Peyer's patch (tissue), 4 donors: Measurements from ENCODE around the gene PIP5K1B. TPM values are rescaled to one million over a fixed set of nuclear protein-coding genes. Genes with fewer than 3 reads are reported as not detected.
A peak's percentile ranks its signal among the peaks of the same experiment; 100 is the strongest.

Experiments used
- DNase-seq, 3 donors: peaks; one replicate each; pipeline ENCODE4 v3.0.0-alpha.2; 2017 to 2019
- H3K27ac ChIP-seq, 4 donors: fragments of 200-600 bp; sonication (generic); one replicate each; pipeline ENCODE4 v1.5.1; 2016 to 2019
- H3K27me3 ChIP-seq, 2 donors: fragments of 200-600 bp; sonication (generic); one replicate each; pipeline ENCODE4 v1.5.1; 2019
- H3K36me3 ChIP-seq, 3 donors: fragments of 200-600 bp; sonication (generic); one replicate each; pipeline ENCODE4 v1.5.1; 2016 to 2019
- H3K4me1 ChIP-seq, 4 donors: fragments of 200-600 bp; sonication (generic); one replicate each; pipeline ENCODE4 v1.5.1; 2016 to 2019
- H3K4me3 ChIP-seq, 4 donors: fragments of 200-600 bp; sonication (generic); 1 replicate in 3 of 4; 2 replicates in 1 of 4; pipeline ENCODE4 v1.5.1; 2016 to 2019; ENCODE audit warnings: mild to moderate bottlenecking in 1 of 4
- H3K9me3 ChIP-seq, 4 donors: fragments of 200-600 bp; sonication (generic); one replicate each; pipeline ENCODE4 v1.5.1; 2016 to 2019; ENCODE audit warnings: mild to moderate bottlenecking in 1 of 4
- CTCF ChIP-seq, 6 experiments: fragments of 450-650 bp in 4 of 6; fragments of 200-600 bp in 2 of 6; sonication (generic) in 1 of 6; IDR thresholded peaks; one replicate each; pipeline ENCODE4 v1.5.1; 2017 to 2019; ENCODE audit warnings: antibody characterized with exemption in 6 of 6, mild to moderate bottlenecking in 3 of 6, moderate library complexity in 1 of 6
- POLR2A ChIP-seq, 2 donors: fragments of 450-650 bp; IDR thresholded peaks; one replicate each; pipeline ENCODE4 v1.5.1; 2017; ENCODE audit warnings: antibody characterized with exemption in 2 of 2, mild to moderate bottlenecking in 2 of 2, moderate library complexity in 2 of 2
- total RNA-seq, 4 donors: library from RNA; depleted of rRNA; stranded (reverse); fragments of >200 nt; gene quantifications; one replicate each; pipeline ENCODE4 v1.1.0, GENCODE V29; 2016

PIP5K1B gene
- total RNA-seq, 4 donors from 2014 or later: 15.7 to 60.1 (median 54.4) TPM

- peak in 1 of 3 donors; percentile 66 for DNase-seq
- TF ChIP-seq CTCF (IDR thresholded peaks at IDR 0.05): no peak
- peak in 1 of 2 donors; percentile 23 for TF ChIP-seq POLR2A (IDR thresholded peaks at IDR 0.05)
- Histone ChIP-seq H3K9me3 (no peaks in the 10 kb centered on the region), H3K27me3 (no peaks in the 10 kb centered on the region), H3K4me3 (no peak overlapping the region), H3K36me3 (no peaks in the 10 kb centered on the region), H3K27ac (peak overlapping the region in 3 of 4 donors; percentile 57 to 81 (median 71)), H3K4me1 (peaks cover 0 to 22% (median 2%) of the 10 kb centered on the region in 4 donors)
These were observed 26.8 kb downstream of the PIP5K1B start for GRCh38 chr9:68731857-68732256.

DNA sequence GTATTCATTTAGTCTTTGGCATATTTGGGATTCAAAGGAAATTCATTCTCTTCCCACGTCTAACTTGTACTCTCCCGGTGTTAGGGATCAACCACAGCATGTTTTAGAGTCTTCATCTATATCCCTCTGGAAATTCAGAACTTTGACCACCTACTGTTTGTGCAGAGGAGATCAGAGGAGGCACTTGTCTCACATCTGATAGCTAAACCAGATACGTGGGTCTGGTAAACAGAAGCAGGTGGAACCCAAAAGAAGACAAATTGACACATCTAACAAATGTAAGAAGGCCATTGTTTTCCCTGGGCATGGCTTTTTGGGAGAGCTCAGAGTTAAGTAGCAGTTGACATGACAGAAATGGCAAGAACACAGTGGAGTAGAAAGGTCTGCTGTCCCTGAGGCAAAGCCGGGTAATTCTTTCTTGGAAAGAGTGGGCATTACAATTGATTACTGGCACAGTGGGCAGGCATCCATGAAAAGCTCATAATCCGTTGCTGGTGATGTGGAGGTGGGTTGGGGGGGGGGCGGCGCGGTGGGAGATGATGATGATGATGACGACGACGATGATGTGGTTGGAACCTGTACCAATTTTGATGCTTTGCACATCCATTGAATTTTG lies 27.5 kb downstream of the PIP5K1B start:
- TF ChIP-seq POLR2A (IDR thresholded peaks at IDR 0.05) (no peak), CTCF (IDR thresholded peaks at IDR 0.05) (no peak)
- Histone ChIP-seq H3K4me1 (peaks cover 0 to 22% (median 2%) of the 10 kb centered on the region in 4 donors), H3K27ac (peak overlapping the region in 3 of 4 donors; percentile 57 to 81 (median 71)), H3K4me3 (no peak overlapping the region), H3K27me3 (no peaks in the 10 kb centered on the region), H3K9me3 (no peaks in the 10 kb centered on the region), H3K36me3 (no peaks in the 10 kb centered on the region)
- DNase-seq: no peak

- DNase-seq: no peak
- no peaks in the 10 kb centered on the region for H3K36me3 ChIP-seq
- TF ChIP-seq POLR2A (IDR thresholded peaks at IDR 0.05): no peak
- TF ChIP-seq CTCF (IDR thresholded peaks at IDR 0.05): no peak
- H3K9me3 ChIP-seq: no peaks in the 10 kb centered on the region
- no peak overlapping the region for H3K4me3 ChIP-seq
- H3K4me1 ChIP-seq: peaks cover 0 to 22% (median 2%) of the 10 kb centered on the region in 4 donors
- H3K27me3 ChIP-seq: no peaks in the 10 kb centered on the region
- H3K27ac ChIP-seq: peak overlapping the region in 2 of 4 donors; percentile 71 to 81
These were observed 28.0 kb downstream of the PIP5K1B start for GRCh38 chr9:68733021-68733405.

- Histone ChIP-seq H3K27me3 (no peaks in the 10 kb centered on the region), H3K4me1 (peaks cover 0 to 21% (median 0%) of the 10 kb centered on the region in 4 donors), H3K4me3 (no peak overlapping the region), H3K9me3 (no peaks in the 10 kb centered on the region), H3K36me3 (no peaks in the 10 kb centered on the region), H3K27ac (peak overlapping the region in 1 of 4 donors; percentile 10)
- TF ChIP-seq CTCF (IDR thresholded peaks at IDR 0.05) (no peak), POLR2A (IDR thresholded peaks at IDR 0.05) (no peak)
- DNase-seq: no peak
These were observed 33.3 kb downstream of the PIP5K1B start for GRCh38 chr9:68738358-68738757.

GRCh38 chr9:68739621-68740174 lies 34.7 kb downstream of the PIP5K1B start:
- H3K9me3 ChIP-seq: no peaks in the 10 kb centered on the region
- peak in 2 of 3 donors; percentile 68 to 75 for DNase-seq
- H3K27me3 ChIP-seq: no peaks in the 10 kb centered on the region
- TF ChIP-seq CTCF (IDR thresholded peaks at IDR 0.05): peak in 1 of 6 experiments; percentile 16
- peak in 1 of 2 donors; percentile 33 for TF ChIP-seq POLR2A (IDR thresholded peaks at IDR 0.05)
- H3K36me3 ChIP-seq: no peaks in the 10 kb centered on the region
- peak overlapping the region in 3 of 4 donors; percentile 79 to 91 (median 85) for H3K27ac ChIP-seq
- peaks cover 0 to 21% (median 0%) of the 10 kb centered on the region in 4 donors for H3K4me1 ChIP-seq
- H3K4me3 ChIP-seq: peak overlapping the region in 2 of 4 donors; percentile 22 to 25
